ACHN (cell line): ENCODE measurements around the gene C1GALT1.
A peak's percentile ranks its signal among the peaks of the same experiment; 100 is the strongest.
"Not testable (repeated sequence)": the region's sequence is repeated elsewhere in the genome, so short reads cannot be mapped to it uniquely, and the experiment has no call there.

Experiments used
- DNase-seq: peaks from one replicate; pipeline ENCODE4 v3.0.0-alpha.2; 2015
- in situ Hi-C: cut with HindIII; loops from 2 replicates; pipeline ENCODE4 v1.10.0; 2017; ENCODE audit warnings: low sequenced_read_pairs, low pct_ligation_motif_present, low pct_unique_long_range_greater_than_20kb

The C1GALT1 gene

GRCh38 chr7:7182156-7183060 is at the start of gene C1GALT1:
Gene C1GALT1 (plus strand): TSS chr7:7182544. CDS start chr7:7234320, 51,776 bp downstream.
- in situ Hi-C loops = no loop called here

GRCh38 chr7:7134046-7134445 is 48.3 kb upstream of the C1GALT1 start:
- DNase-seq = no peak
- in situ Hi-C loops = no loop called here

More at GRCh38 chr7:7182156-7183060, at the start of gene C1GALT1:
- DNase-seq = peak; percentile 99

GRCh38 chr7:7135074-7135473 is 47.3 kb upstream of the C1GALT1 start:
- in situ Hi-C loops = no loop called here
- DNase-seq = no peak

GRCh38 chr7:7135924-7136323 is 46.4 kb upstream of the C1GALT1 start:
- in situ Hi-C loops, DNase-seq: not testable (repeated sequence)

GRCh38 chr7:7136466-7137381 is 45.6 kb upstream of the C1GALT1 start:
- DNase-seq = no peak
- in situ Hi-C loops = no loop called here

- DNase-seq = no peak
- in situ Hi-C loops = no loop called here
Observed at GRCh38 chr7:7138897-7139296, 43.4 kb upstream of the C1GALT1 start.

GRCh38 chr7:7143404-7143803 is 38.9 kb upstream of the C1GALT1 start:
- DNase-seq, in situ Hi-C loops: not testable (repeated sequence)

GRCh38 chr7:7145151-7145550 is 37.2 kb upstream of the C1GALT1 start:
- in situ Hi-C loops, DNase-seq: not testable (repeated sequence)

- in situ Hi-C loops = no loop called here
Observed at GRCh38 chr7:7146837-7147236, 35.5 kb upstream of the C1GALT1 start.

GRCh38 chr7:7148798-7149481 is 33.4 kb upstream of the C1GALT1 start:
- no peak for DNase-seq
- in situ Hi-C loops = no loop called here

More at GRCh38 chr7:7146837-7147236, 35.5 kb upstream of the C1GALT1 start:
- DNase-seq = no peak

GRCh38 chr7:7151285-7151684 is 31.1 kb upstream of the C1GALT1 start:
- DNase-seq = no peak
- in situ Hi-C loops = no loop called here

GRCh38 chr7:7151865-7152264 is 30.5 kb upstream of the C1GALT1 start:
- in situ Hi-C loops = no loop called here
- no peak for DNase-seq

- in situ Hi-C loops = no loop called here
- no peak for DNase-seq
Observed at GRCh38 chr7:7152315-7152714, 30.0 kb upstream of the C1GALT1 start.

- DNase-seq, in situ Hi-C loops: not testable (repeated sequence)
Observed at GRCh38 chr7:7154355-7154754, 28.0 kb upstream of the C1GALT1 start.

- no peak for DNase-seq
- in situ Hi-C loops = no loop called here
Observed at GRCh38 chr7:7156663-7157062, 25.7 kb upstream of the C1GALT1 start.

GRCh38 chr7:7157177-7157886 is 25.0 kb upstream of the C1GALT1 start:
- peak; percentile 62 for DNase-seq
- in situ Hi-C loops = no loop called here

GRCh38 chr7:7157887-7158271 is 24.5 kb upstream of the C1GALT1 start:
- in situ Hi-C loops = no loop called here
- DNase-seq = peak; percentile 67

GRCh38 chr7:7159063-7159658 is 23.2 kb upstream of the C1GALT1 start:
- in situ Hi-C loops = no loop called here
- peak; percentile 12 for DNase-seq
